ENCODE results near the gene FFAR1. TPM values are rescaled to one million over a fixed set of nuclear protein-coding genes. Genes with fewer than 3 reads are reported as not detected.

Gene FFAR1
- total and polyA plus RNA-seq, 2 donors (not counting 1 experiment from before 2014, with no cell fraction given): 3.0 to 17.9 TPM

GRCh38 chr19:35315883-35316282 is 31.8 kb upstream of the FFAR1 start:
- ChIA-PET POLR2A (interaction anchor here (0.6 to 8.3 kb wide), 2 partner anchors 13 to 15 kb away, joined by 12 to 106 read pairs; partner anchors contain the start of gene CD22), CTCF (interaction anchor here (0.7 to 2.5 kb wide), 11 partner anchors 9 to 182 kb away, joined by 3 to 13 read pairs (median 8); partner anchors contain the start of gene FFAR1)
- Mint-ChIP-seq H3K27me3 (no peaks in the 10 kb centered on the region), H3K4me3 (peak overlapping the region; percentile 16), H3K27ac (peak overlapping the region; percentile 71), H3K4me1 (peaks cover 67% of the 10 kb centered on the region), H3K9me3 (ENCODE audit: insufficient read depth) (no peaks in the 10 kb centered on the region)
- H3K36me3 ChIP-seq (replicated peaks in 1 of 2; ENCODE audit: control extremely low read depth in 1 of 2, control insufficient read depth in 1 of 2, extremely low read depth in 1 of 2, insufficient read depth in 2 of 2, low read length in 1 of 2): no peaks in the 10 kb centered on the region
- no peaks in the 10 kb centered on the region for H3K27me3 ChIP-seq (replicated peaks in 1 of 4; ENCODE audit: control extremely low read depth in 1 of 4, control insufficient read depth in 3 of 4, insufficient read depth in 4 of 4, low read length in 3 of 4)
- DNase-seq: no peak
- H3K4me2 ChIP-seq (replicated peaks; ENCODE audit: low read depth, low read length, poor library complexity, severe bottlenecking): peak overlapping the region; percentile 8
- ATAC-seq (ENCODE audit: low read depth): no peak
- 91% methylated on average over 5 of the region's 9 CpGs for WGBS (ENCODE audit: insufficient coverage)
- TF ChIP-seq CTCF (IDR thresholded peaks at IDR 0.05) (no peak), EZH2 (IDR thresholded peaks at IDR 0.05; ENCODE audit: borderline replicate concordance, insufficient read depth, low read depth, low read length, poor library complexity, severe bottlenecking) (no peak)
- peaks cover 63 to 88% of the 10 kb centered on the region in 2 donors for H3K4me1 ChIP-seq (ENCODE audit: control insufficient read depth in 2 of 2, insufficient read depth in 2 of 2, low read length in 2 of 2)
- H3K4me3 ChIP-seq (ENCODE audit: control extremely low read depth in 1 of 5, extremely low read depth in 1 of 5, insufficient read depth in 1 of 5, low read depth in 2 of 5, low read length in 4 of 5): no peak overlapping the region
- H2AFZ ChIP-seq (ENCODE audit: insufficient read depth, low read depth, low read length, poor library complexity, severe bottlenecking): no peak overlapping the region
- peak overlapping the region in 1 of 2 donors; percentile 81 for H3K27ac ChIP-seq (ENCODE audit: low read length in 2 of 2)
- H3K79me2 ChIP-seq (ENCODE audit: control insufficient read depth, insufficient read depth, low read length): peaks cover 51% of the 10 kb centered on the region
- no peaks in the 10 kb centered on the region for H3K9me3 ChIP-seq (ENCODE audit: control extremely low read depth in 1 of 3, control insufficient read depth in 2 of 3, insufficient read depth in 1 of 3, low read length in 2 of 3)
- H3K9ac ChIP-seq (ENCODE audit: low read length): no peak overlapping the region
- no peaks in the 10 kb centered on the region for H4K20me1 ChIP-seq (ENCODE audit: control insufficient read depth, insufficient read depth, low read length, poor library complexity, severe bottlenecking)
- intact Hi-C loops (cut with micrococcal nuclease): loop anchor here (2.0 kb wide), 1 partner anchor 15 kb away; no protein-coding TSS in a partner anchor

GRCh38 chr19:35316560-35316959 is 31.1 kb upstream of the FFAR1 start:
- POLR2A ChIA-PET: interaction anchor here (8.3 kb wide), 1 partner anchor 15 kb away, joined by 106 read pairs; the partner anchor contains the start of gene CD22
- H3K4me3 Mint-ChIP-seq: peak overlapping the region; percentile 76
- CTCF ChIA-PET: interaction anchor here (0.5 to 2.5 kb wide), 12 partner anchors 9 to 377 kb away, joined by 3 to 13 read pairs (median 6); partner anchors contain the start of gene FFAR1

More at GRCh38 chr19:35316560-35316959, 31.1 kb upstream of the FFAR1 start:
- Histone ChIP-seq H3K36me3 (replicated peaks in 1 of 2; ENCODE audit: control extremely low read depth in 1 of 2, control insufficient read depth in 1 of 2, extremely low read depth in 1 of 2, insufficient read depth in 2 of 2, low read length in 1 of 2) (no peaks in the 10 kb centered on the region), H3K79me2 (ENCODE audit: control insufficient read depth, insufficient read depth, low read length) (peaks cover 47% of the 10 kb centered on the region), H3K9me3 (ENCODE audit: control extremely low read depth in 1 of 3, control insufficient read depth in 2 of 3, insufficient read depth in 1 of 3, low read length in 2 of 3) (no peaks in the 10 kb centered on the region), H3K27ac (ENCODE audit: low read length in 2 of 2) (peak overlapping the region; percentile 75 to 81), H4K20me1 (ENCODE audit: control insufficient read depth, insufficient read depth, low read length, poor library complexity, severe bottlenecking) (no peaks in the 10 kb centered on the region), H3K4me1 (ENCODE audit: control insufficient read depth in 2 of 2, insufficient read depth in 2 of 2, low read length in 2 of 2) (peaks cover 70 to 92% of the 10 kb centered on the region in 2 donors), H2AFZ (ENCODE audit: insufficient read depth, low read depth, low read length, poor library complexity, severe bottlenecking) (no peak overlapping the region), H3K4me2 (replicated peaks; ENCODE audit: low read depth, low read length, poor library complexity, severe bottlenecking) (peak overlapping the region; percentile 52), H3K9ac (ENCODE audit: low read length) (peak overlapping the region; percentile 10), H3K27me3 (replicated peaks in 1 of 4; ENCODE audit: control extremely low read depth in 1 of 4, control insufficient read depth in 3 of 4, insufficient read depth in 4 of 4, low read length in 3 of 4) (no peaks in the 10 kb centered on the region), H3K4me3 (ENCODE audit: control extremely low read depth in 1 of 5, extremely low read depth in 1 of 5, insufficient read depth in 1 of 5, low read depth in 2 of 5, low read length in 4 of 5) (peak overlapping the region in 1 of 5 experiments; percentile 7)
- no peak for TF ChIP-seq EZH2 (IDR thresholded peaks at IDR 0.05; ENCODE audit: borderline replicate concordance, insufficient read depth, low read depth, low read length, poor library complexity, severe bottlenecking)
- TF ChIP-seq CTCF (IDR thresholded peaks at IDR 0.05): no peak
- intact Hi-C loops (cut with micrococcal nuclease): loop anchor here (2.0 kb wide), 1 partner anchor 14 kb away; no protein-coding TSS in a partner anchor
- peak overlapping the region; percentile 80 for H3K27ac Mint-ChIP-seq
- WGBS (ENCODE audit: insufficient coverage): 61% methylated on average over 6 of the region's 9 CpGs
- peak; percentile 53 for DNase-seq
- H3K27me3 Mint-ChIP-seq: no peaks in the 10 kb centered on the region
- peaks cover 69% of the 10 kb centered on the region for H3K4me1 Mint-ChIP-seq
- peak; percentile 29 for ATAC-seq (ENCODE audit: low read depth)
- no peaks in the 10 kb centered on the region for H3K9me3 Mint-ChIP-seq (ENCODE audit: insufficient read depth)
